GOT3 (cell line): ENCODE measurements around the gene KCTD7.
"Not testable (repeated sequence)": the region's sequence is repeated elsewhere in the genome, so short reads cannot be mapped to it uniquely, and the experiment has no call there.

Experiments
- DNase-seq: peaks from one replicate; lab custom pipeline; 2025; ENCODE audit warnings: mixed read lengths; lab: John Stamatoyannopoulos, UW

KCTD7 gene

GRCh38 chr7:66617295-66617694 lies 11.4 kb upstream of the KCTD7 start:
- no peak for DNase-seq

GRCh38 chr7:66619341-66619948 lies 9.2 kb upstream of the KCTD7 start:
- DNase-seq, result not testable (repeated sequence)

GRCh38 chr7:66626331-66626934 lies 2.2 kb upstream of the KCTD7 start:
- DNase-seq, result no peak

- no peak for DNase-seq
Measured at GRCh38 chr7:66627151-66627681, 1.5 kb upstream of the KCTD7 start.

GRCh38 chr7:66627881-66628360 lies 760 bp upstream of the KCTD7 start:
- no peak for DNase-seq

- no peak for DNase-seq
Measured at GRCh38 chr7:66629222-66630062, 761 bp downstream of the KCTD7 start.

- no peak for DNase-seq
Measured at GRCh38 chr7:66630531-66630930, 1.9 kb downstream of the KCTD7 start.

- DNase-seq, result no peak
Measured at GRCh38 chr7:66631471-66631870, 2.8 kb downstream of the KCTD7 start.

GRCh38 chr7:66634816-66635215 lies 6.1 kb downstream of the KCTD7 start:
- DNase-seq, result no peak

- DNase-seq, result not testable (repeated sequence)
Measured at GRCh38 chr7:66635322-66635981, 6.8 kb downstream of the KCTD7 start.

GRCh38 chr7:66635982-66636546 lies 7.4 kb downstream of the KCTD7 start:
- DNase-seq, result not testable (repeated sequence)

- DNase-seq, result no peak
Measured at GRCh38 chr7:66638309-66639099, 9.8 kb downstream of the KCTD7 start.

GRCh38 chr7:66639773-66640172 lies 11.1 kb downstream of the KCTD7 start:
- no peak for DNase-seq

GRCh38 chr7:66640802-66641525 lies 12.3 kb downstream of the KCTD7 start:
- DNase-seq, result no peak

- DNase-seq, result no peak
Measured at GRCh38 chr7:66641526-66641871, 12.8 kb downstream of the KCTD7 start.

- no peak for DNase-seq
Measured at GRCh38 chr7:66642186-66642585, 13.5 kb downstream of the KCTD7 start.

GRCh38 chr7:66642932-66643331 lies 14.3 kb downstream of the KCTD7 start:
- no peak for DNase-seq

- DNase-seq, result no peak
Measured at GRCh38 chr7:66643395-66643794, 14.7 kb downstream of the KCTD7 start.

GRCh38 chr7:66651026-66651425 lies 22.3 kb downstream of the KCTD7 start:
- DNase-seq, result not testable (repeated sequence)

- DNase-seq, result not testable (repeated sequence)
Measured at GRCh38 chr7:66653719-66654274, 25.1 kb downstream of the KCTD7 start.
